Measurements from ENCODE around the gene ZNF426.
"Not testable (repeated sequence)": the region's sequence is repeated elsewhere in the genome, so short reads cannot be mapped to it uniquely, and the experiment has no call there.

ZNF426 gene

DNA sequence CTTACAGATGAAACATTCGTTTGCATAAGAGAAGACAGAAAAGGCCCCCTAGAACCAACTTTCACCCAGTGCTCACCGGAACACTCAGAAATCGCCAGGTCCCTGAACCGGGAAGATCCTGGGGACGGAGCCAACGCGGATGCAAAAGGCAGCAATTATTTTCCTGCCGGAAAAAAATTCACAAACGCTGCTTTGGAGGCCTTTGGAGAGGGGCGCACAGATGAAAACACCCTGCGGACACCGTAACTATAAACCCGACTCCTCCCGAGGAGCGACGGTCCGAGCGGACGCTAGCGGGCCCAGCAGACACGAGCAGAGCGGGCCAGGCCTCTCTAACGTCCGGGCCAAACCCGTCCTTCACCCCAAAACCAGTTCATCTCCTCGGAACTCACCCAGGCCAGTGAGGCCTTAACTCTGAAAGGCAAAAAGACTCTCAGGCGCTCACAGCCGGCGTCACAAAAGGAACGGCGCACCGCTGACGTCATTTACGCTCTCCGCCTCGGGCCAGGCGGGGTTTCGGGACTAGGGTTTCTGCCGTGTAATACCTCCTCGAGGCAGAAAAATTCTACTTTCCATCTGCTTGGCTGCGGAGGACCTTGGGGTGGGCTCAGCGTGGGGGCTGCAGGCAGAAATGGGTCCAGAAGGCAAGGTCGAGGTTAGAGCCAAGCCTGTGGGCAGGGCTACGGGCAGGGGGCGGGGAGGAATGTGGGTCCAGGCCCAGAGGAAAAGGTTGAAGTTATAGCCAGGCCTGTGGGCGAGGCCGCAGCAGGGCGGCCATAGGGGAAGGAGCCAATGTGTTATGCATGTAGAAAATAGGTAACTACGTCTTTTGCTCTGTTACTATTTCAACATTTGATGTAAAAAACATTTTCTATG lies at the start of gene ZNF426:
Gene ZNF426, minus strand, starts transcription at position 463 of the 876 bp plus-strand sequence. CDS start 2,413 bp downstream, outside the sequence.
- POLR2A ChIA-PET = no interaction called here
- DNase-seq (ENCODE audit: low read depth, low spot score) = peak; percentile 37
- CTCF ChIA-PET = no interaction called here
- H3K4me3 ChIP-seq (ENCODE audit: low read depth, low read length) = peak within 1 kb of the TSS; percentile 93
- TF ChIP-seq, protein P1, sequence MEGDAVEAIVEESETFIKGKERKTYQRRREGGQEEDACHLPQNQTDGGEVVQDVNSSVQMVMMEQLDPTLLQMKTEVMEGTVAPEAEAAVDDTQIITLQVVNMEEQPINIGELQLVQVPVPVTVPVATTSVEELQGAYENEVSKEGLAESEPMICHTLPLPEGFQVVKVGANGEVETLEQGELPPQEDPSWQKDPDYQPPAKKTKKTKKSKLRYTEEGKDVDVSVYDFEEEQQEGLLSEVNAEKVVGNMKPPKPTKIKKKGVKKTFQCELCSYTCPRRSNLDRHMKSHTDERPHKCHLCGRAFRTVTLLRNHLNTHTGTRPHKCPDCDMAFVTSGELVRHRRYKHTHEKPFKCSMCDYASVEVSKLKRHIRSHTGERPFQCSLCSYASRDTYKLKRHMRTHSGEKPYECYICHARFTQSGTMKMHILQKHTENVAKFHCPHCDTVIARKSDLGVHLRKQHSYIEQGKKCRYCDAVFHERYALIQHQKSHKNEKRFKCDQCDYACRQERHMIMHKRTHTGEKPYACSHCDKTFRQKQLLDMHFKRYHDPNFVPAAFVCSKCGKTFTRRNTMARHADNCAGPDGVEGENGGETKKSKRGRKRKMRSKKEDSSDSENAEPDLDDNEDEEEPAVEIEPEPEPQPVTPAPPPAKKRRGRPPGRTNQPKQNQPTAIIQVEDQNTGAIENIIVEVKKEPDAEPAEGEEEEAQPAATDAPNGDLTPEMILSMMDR (IDR thresholded peaks at IDR 0.05; ENCODE audit: insufficient read depth, low read length, missing control alignments) = no peak

DNA sequence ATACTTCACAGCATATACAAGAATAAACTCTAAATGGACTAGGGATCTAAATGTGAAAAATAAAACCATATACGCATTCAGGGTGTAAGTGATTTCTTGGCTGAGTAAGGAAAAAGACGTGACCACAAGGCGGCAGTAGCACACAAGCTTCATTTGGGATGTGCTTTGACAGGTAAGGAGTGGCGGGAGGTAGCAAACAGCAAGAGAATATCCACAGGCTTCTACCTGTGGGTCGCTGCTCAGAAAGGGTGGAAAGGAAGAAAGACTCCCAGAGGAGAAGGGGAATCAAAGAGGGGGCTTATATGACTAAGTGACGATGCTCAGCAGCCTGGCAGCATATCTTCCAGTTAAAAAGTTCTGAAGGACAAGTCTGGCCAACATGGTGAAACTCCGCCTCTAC lies 48.3 kb upstream of the ZNF426 start:
- peak; percentile 16 for DNase-seq (ENCODE audit: low read depth, low spot score)
- ChIA-PET POLR2A (no interaction called here), CTCF (interaction anchor here (0.6 to 4.7 kb wide), 15 partner anchors 9 to 381 kb away, joined by 3 to 39 read pairs (median 5); no protein-coding TSS in a partner anchor)
- TF ChIP-seq, protein P1 (IDR thresholded peaks at IDR 0.05; ENCODE audit: insufficient read depth, low read length, missing control alignments) = peak; percentile 56
- no peak overlapping the region for H3K4me3 ChIP-seq (ENCODE audit: low read depth, low read length)

DNA sequence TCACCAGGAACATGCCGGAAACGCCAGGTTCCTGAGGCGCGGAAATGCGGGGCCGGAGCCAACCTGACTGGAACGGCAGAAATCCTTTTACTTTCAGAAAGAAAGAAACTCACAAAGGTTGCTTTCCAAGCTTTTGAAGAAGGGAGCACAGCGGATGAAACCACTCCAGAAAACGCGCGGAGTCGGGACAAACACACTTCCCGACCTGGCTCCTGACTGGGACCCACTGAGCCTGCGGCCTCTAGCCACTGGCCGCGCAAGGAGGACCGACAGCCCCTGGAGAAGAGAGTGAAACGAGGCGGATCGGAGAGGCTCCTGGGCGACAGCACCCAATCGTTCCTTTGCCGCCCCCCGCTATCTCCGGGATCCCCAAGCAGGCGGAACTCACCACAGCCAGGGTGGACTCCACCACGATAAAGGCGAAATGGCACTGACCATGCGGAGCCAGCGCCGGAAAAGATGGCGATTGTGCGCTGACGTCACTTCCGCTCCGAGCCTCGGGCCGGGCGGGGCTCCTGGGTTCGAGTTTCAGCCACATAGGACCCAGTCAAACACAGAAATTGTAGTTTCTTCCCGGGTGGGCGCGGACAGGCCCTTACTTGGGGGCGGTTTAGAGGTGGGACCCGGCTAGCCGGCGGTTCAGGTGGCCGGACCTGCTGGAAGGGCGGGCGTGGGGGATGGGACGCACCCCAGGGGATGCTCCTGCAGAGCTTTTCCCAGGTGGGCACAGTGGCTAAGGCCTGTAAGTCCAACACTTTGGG lies 45.8 kb upstream of the ZNF426 start, which contains the start of gene ZNF121:
Gene ZNF121, minus strand, starts transcription at position 432 of the 761 bp plus-strand sequence. CDS start 16,407 bp downstream, outside the sequence.
- TF ChIP-seq, protein P1 (IDR thresholded peaks at IDR 0.05; ENCODE audit: insufficient read depth, low read length, missing control alignments) = no peak
- CTCF ChIA-PET = interaction anchor here (1.1 to 4.7 kb wide), 4 partner anchors 10 to 378 kb away, joined by 3 to 39 read pairs (median 18); no protein-coding TSS in a partner anchor
- DNase-seq (ENCODE audit: low read depth, low spot score) = no peak
- POLR2A ChIA-PET = no interaction called here
- peak within 1 kb of the TSS; percentile 94 for H3K4me3 ChIP-seq (ENCODE audit: low read depth, low read length)

DNA sequence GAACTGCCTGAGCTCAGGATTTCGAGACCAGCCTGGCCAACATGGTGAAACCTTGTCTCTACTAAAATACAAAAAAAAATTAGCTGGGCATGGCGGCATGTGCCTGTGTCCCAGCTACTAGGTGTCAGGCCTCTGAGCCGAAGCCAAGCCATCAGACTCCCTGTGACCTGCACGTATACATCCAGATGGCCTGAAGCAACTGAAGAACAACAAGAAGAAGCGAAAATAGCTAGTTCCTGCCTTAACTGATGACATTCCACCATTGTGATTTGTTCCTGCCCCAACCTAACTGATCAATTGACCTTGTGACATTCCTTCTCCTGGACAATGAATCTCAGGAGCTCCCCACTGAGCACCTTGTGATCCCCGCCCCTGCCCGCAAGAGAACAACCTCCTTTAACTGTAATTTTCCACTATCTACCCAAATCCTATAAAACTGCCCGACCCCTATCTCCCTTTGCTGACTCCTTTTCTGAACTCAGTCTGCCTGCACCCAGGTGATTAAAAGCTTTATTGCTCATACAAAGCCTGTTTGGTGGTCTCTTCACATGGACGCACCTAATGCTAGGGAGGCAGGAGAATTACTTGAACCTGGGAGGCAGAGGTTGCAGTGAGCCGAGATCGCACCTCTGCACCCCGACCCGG lies 43.8 kb upstream of the ZNF426 start:
- POLR2A ChIA-PET; H3K4me3 ChIP-seq (ENCODE audit: low read depth, low read length); DNase-seq (ENCODE audit: low read depth, low spot score): not testable (repeated sequence)
- CTCF ChIA-PET = interaction anchor here (0.7 to 1.1 kb wide), 2 partner anchors 56 to 214 kb away, joined by 3 read pairs; no protein-coding TSS in a partner anchor

DNA sequence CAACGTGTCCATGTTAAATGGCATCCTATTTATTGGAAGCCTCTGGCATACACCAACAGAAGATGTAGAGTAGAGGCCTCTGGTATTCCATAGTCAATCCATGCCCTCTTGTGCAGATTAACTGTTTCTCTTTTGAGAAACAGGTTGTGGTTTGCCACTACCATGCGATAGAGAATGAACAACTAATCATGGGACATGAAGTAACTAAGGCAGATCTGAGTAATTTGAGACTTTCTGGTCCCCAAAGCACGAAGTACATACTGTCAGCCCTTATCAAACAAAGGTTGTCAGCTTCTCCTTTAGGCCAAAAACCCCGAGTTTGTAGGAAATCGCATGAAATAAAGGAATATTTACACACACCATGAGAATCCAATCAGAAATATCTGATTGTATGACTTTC lies 42.3 kb upstream of the ZNF426 start:
- DNase-seq (ENCODE audit: low read depth, low spot score) = no peak
- TF ChIP-seq, protein P1 (IDR thresholded peaks at IDR 0.05; ENCODE audit: insufficient read depth, low read length, missing control alignments) = no peak
- ChIA-PET CTCF (no interaction called here), POLR2A (no interaction called here)
- H3K4me3 ChIP-seq (ENCODE audit: low read depth, low read length) = no peak overlapping the region

DNA sequence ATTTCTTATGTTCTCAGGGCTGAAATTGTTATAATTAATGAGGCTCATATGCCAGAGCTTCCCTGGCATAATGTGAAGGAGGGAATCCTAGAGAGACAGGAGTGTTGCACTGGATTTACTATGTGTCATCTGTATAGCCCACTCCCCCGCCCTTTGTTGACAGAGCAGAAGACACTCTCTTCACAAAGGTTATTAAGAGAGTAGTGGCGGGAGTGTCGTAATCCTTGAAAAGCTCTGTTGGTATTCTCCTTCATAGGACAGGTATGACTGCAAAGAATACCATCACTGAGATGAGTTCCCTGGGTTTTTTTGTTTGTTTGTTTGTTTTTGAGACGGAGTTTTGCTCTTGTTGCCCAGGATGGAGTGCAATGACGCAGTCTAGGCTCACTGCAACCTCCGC lies 31.8 kb upstream of the ZNF426 start:
- TF ChIP-seq, protein P1 (IDR thresholded peaks at IDR 0.05; ENCODE audit: insufficient read depth, low read length, missing control alignments) = no peak
- POLR2A ChIA-PET = no interaction called here
- DNase-seq (ENCODE audit: low read depth, low spot score) = no peak
- CTCF ChIA-PET = no interaction called here
- H3K4me3 ChIP-seq (ENCODE audit: low read depth, low read length) = no peak overlapping the region
